Globus pallidus (tissue), 1 donor: Measurements from ENCODE around the gene TMEM150A.
A peak's percentile ranks its signal among the peaks of the same experiment; 100 is the strongest.
"Not testable (repeated sequence)": the region's sequence is repeated elsewhere in the genome, so short reads cannot be mapped to it uniquely, and the experiment has no call there.

ENCODE experiments used
- DNase-seq: peaks from one replicate; pipeline ENCODE4 v3.0.0-alpha.2; 2015; ENCODE audit warnings: low spot score

The TMEM150A gene

DNA sequence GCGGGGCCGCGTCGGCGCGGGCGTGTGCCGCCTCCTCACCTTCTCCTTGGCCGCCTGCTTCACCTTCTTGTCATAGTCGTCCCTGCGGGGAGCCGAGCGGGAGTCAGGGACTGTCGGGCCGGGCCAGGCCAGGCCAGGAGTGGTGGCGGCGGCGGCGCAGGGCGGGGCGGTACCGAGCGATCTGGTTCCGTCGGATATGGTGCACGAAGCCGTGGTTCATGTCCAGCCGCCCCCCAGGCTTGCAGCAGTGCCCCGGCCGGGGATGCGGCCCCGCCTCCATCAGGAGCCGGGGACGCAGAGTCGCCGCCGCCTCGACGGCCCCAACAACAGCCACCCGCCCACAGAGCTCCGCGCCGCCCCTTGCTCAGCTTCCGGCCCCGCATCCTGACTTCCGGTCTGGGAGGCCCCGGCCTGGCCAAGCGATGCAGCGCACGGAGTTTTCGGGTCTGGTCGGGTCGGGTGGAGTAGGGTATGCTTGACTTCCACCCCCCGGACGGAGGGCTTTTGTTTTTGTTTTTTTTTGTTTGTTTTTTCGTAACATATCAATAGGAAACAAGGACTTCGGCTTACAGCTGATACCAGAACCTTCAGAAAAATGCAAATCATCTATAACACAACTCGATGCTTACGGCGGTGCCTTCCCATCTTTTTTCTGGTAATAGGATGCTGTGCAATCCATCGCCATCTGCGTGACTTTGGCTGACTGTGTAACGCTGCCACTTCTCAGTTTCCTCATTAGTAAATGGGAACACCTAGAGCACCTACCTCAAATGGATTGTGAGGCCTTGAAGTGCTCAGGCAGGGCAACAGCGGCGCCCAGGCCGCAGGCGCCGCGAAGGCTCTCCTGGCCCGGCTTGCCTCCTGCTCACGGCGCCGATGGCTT, 9.4 kb upstream of the TMEM150A start, which contains the start of gene C2orf68:
Gene C2orf68 (minus strand): TSS at position 362 of the 883 bp plus-strand sequence. CDS start 82 bp downstream, at position 280.
- peak; percentile 87 for DNase-seq

DNA sequence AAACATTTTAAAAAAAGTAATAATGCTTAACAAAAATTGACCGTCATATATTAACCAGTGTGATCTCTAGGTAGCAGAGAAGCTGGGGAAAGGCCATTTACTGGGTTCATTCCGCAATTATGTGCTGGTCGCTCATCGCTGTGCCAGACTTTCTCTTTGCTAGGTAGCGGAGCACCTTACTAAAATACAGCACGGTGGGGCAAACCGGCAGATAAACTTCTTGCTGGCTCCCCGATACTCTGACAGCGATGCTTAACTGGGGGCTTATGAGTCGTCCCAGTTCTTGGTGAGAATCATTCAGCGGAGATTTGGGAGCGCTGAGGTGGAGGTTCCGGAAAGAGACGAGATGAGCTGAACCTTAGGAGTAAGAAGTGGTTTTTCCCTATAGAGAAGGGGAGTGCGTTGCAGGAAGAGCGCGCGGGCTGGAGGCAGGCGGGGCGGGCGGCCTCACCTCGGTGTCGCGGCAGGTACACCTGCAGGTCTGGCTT, 8.8 kb upstream of the TMEM150A start:
- DNase-seq: no peak

DNA sequence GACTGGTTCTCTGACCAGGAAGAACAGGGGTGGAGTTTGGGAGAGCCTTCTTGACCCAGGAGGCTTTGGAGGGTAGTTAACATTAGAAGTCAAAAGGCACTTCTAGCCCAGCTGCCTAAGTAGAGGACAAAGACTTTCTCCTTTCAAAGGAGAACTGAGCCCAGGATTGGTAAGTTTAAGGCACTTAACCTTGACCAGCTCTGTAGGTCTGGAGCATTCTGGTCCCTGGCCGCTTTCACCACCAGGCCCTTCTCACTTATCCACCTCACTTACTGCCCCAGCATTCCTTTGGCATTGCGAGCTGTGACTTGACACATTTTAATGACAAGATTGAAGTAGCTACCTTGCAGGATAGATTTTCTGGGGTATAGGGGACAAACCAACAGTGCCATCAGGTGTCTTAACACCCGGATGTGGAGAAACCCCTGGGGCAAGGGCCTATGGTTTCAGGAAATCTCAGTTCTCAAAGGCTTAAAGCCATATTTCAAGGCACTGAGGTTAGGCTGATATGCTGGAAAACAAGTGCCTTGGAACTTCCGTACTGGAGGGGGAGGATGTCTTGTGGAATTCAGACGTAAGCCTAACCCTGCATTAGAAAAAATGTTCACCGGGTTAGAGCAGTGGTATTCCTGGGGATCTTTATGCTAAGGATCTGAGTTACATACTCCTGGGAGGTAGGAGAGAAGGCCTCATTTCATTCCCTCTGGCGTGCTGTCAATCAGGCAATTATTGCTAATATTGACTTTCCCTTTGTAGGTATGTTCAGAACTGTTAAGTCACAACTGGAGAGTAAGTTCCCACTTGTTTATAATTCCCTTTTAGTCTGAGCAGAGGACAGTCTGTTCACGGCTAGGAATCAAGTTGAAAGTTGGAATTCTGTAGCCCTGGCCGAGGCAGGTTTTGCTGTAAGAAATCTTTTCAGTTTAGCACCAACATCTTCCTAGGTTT, 5.0 kb upstream of the TMEM150A start:
- DNase-seq: no peak

DNA sequence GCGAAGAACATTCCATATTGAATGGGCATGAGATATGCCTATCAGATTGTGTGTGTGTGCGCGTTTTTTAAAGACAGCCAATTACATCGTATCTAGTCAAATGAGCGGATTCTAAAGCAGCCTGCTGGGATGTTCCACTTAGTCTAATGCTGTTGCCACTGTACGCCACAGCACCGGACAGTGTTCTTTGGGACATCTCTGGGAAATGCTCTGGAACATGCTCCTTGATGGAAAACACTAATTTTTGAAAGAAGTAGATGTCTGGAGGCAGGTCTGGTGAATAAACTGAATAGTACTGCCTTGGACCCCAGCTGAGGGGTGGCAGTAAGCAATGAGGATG, 3.6 kb upstream of the TMEM150A start:
- no peak for DNase-seq

DNA sequence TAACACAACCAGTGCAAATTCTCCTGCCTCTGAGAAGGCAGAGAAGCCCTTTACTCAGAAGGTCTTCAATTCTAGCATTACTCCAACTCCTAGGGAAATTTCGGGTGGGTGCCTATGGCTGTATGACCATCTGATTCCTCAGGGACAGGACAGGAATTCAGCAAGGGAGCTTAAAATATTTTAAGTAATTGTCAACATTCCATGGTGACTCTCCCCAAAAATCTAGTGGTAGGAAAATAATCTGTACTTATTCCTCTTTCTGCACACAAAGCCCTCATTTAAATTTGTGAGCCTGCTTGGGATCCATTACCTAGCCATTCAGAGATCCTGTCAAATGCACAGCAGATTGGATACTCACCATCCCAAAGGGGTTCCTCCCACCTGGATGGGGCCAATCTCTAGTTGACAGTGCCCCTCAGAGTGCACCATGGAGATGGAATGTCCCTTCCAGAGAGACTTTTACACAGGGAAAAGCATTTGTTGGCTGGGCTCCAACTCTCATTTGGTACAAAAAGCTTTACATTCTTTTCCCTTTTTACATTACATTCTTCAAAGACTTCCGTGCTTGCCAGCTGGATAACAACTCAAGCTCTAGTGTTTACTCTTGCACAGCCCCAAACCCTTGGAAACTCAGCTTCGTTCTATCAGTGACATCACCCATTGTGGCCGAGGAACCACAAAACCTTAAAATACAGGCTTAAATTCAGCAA, 3.1 kb upstream of the TMEM150A start:
- no peak for DNase-seq

DNA sequence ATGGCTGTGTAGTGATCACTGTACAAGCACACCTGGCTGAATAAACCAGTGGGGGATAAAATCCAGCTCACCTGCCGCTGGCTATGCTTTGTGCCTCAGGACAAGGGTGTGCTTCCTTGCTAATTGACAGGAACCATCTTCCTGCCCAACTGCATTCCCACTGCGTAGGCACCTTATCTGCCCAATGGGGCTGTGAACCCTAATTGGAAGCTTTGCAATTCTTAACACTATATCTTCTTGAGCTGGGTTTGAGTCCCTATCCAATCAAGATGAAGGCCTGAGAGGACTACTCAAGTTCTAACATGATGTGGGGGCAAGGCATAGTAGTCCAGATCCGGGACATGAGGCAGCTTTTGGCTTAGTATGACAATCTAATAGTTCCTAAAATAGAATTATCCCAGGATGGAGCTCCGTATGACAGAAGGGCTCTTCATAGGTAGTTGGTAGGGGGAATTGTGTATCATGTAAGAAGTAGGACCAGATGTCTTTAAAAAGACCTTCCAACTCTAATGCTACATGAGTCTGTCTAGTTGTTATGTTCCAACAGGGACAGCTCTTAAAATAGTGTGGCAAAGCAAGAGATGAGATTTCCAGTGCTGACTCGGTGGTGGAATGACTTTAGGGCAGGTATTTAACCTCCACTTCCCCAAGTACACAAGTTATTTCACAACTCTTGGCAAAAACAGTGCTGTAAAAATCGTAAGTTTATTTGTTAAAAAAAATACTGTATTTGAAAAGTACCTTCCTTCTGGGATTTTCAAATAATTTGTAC, 2.3 kb upstream of the TMEM150A start:
- DNase-seq: no peak

DNA sequence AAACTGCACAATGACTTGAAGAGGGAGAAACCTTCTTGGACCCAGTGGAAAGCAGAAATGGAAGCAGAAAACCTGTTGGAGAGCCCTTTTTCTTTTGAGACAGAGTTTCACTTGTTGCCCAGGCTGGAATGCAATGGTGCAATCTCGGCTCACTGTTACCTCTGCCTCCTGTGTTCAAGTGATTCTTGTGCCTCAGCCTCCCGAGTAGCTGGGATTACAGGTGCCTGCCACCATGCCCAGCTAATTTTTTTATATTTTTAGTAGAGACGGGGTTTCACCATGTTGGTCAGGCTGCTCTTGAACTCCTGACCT, 1.6 kb upstream of the TMEM150A start:
- DNase-seq: not testable (repeated sequence)

DNA sequence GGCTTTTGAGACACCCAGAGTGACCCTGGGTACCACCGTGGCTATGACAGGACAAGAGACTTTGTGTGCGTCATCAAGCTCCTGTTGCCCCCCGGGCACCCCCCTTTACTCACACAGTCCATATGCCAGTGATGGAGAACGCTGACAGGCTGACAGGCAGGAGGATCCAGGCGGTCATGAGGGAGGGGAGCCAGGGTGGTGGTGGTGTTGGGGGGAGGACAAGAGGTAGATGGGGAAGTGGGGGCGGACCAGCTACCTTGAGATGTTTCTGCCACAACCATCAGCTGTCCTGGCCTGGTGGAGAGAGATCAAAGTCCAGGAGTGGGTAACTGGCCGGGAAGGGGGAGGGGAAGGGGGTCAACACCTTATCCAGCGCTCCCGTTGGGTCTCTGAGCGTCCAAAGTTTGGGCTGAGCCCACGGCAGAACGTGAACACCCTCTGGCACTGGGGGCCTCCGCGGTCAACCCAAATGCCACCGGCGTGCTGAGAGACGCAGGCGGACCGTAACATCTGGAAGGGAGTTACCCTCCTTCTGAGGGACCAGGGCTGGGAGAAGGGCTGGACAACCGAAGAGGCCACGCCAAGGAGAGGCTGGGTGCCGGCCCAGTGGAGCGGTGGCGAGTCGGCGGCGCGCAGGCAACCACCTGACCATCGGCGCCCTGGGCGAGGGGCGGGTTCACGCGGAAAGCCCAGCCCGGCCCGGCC, 575 bp downstream of the TMEM150A start:
- DNase-seq: peak; percentile 63

DNA sequence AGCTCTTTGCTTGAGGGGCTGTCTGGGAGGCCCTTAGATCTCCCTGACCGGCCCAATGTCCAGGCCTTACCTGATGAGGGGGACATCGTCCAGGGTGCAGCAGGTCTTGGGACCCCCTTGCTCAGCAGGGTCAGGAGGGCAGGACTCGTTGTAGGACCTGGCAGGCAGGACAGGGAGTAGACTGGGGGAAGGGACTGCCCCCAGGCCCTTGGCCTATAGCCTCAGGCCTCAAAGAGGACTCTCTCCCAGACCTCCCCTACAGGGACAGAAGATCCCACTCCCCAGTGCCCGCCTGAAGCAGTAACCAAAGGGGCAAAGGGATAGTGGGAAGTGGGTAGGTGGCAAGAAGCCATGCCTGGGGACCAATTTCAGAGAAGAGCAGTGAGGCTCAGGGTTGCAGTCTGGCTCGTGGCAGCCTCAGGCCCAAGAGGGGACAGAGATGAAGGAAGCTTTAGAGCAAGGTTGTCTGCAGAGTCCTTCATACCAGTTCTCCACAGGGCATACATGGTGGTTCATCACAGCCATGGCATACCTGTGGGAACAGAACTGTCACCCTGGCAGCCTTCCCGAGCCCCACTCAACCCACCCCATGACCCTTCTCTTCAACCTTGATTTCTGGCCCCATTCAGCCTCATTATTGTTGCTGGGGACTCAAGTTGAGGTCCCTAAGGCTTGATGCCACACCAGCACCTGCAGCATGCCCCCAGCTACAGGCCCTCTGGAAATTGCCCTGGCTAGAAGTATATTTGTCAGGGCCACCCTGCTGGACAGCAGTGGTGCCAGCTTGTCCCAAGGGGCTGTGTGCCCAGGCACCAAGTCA, 1.3 kb downstream of the TMEM150A start:
- no peak for DNase-seq

DNA sequence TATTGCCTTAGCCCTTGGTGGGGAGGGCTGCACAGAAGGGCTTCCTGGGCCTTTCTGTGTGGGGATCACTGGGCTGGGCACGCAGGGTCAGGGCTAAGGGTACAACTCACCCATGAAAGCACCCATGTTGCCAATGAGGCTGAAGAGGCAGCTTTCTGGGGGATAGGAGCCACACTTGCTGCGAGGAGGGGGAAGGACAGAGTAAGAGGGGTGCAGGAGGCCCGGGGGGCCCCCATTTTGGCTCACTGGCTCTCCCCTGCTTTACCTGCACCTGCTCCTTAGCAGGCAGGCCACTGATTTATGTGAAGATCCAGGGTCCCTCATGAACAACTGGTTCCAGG, 2.3 kb downstream of the TMEM150A start:
- no peak for DNase-seq

DNA sequence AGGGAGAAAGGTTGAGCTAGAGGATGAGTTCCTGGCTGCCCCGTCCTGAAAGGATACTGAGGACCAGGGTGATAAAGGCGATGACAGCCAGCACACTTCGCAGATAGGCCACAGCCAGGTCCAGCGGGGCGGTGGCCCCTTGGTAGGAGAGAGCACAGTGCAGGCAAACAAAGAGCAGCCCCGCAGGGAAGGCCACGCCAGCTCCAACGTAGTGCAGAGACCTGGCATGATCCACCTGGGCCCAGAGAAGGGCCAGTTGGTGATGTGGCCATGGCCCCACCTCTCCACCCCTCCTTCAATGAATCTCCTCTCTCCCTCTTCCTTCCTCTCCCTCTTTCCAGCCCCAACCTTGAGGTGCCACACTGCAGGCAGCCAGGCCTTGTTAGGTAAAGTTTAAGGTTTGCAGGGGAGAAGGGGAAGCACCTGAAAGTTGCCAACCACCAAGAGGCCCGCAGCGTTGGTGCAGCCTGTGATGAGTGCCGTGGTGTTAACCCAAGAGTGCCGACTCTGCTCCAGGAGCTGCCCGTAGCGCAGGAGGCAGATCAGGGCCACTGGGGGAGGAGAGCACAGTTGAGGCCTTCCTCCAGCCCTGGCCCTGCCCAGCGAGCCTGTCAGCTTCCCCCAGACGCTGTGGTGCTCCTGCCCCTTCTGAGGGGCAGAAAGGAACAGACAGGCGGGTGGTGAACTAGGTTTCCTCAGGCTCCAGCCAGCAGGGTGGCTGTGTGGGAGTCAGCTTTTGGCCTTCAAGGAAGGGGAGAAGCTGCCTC, 2.8 kb downstream of the TMEM150A start:
- no peak for DNase-seq

DNA sequence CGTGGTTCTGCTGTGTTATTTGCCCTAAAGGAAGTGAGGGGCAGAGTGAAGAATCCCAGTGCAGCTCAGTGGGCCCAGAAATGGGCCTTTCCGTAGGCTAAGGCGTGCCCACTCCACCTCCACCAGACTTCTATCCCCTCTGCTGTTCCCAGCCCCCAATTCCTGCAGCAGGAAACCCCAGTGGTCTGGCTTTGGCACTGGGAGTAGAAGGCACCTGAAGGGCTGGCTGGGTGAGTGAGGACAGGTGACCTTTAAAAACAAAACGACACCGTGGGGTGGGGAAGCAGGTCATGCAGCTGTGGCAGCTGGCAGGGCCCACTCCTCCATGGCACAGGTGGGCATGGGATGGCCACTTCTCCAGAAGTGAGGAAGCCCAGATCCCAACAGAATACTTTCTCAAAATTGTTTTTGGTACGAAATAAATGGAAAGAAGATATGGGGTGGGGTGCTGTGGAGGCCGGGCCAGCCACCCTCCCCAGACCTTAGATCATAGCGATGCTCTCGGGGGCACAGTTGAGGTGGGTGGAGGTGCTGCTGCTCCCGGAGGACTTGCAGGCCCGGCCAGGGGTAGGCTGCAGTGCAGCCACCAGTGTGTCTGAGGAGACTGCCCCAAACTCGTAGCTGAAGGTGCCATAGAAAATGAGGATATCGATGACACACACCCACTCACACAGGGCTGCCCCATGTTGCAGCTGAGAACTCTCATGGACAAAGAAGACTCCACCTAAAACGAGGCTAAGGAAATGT, 3.7 kb downstream of the TMEM150A start:
- no peak for DNase-seq

DNA sequence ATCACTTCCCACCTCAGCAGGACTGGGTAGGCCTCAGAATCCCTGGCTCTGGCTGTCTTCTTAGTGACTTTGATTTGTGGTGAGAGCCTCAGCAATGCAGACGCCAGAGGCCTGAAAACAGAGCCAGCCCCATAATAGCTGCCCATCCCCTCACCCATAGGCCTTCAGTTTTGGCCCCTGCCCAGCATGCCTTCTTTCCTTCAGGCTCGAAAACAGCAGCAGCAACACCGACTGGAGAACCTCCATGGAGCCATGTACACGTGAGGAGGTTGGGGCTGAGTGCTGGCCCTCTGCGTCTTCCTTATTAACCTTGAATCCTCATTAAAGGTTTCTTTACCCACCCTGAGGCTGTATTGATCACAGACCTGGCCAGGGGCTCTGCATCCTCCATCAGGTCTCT, 5.3 kb downstream of the TMEM150A start:
- DNase-seq: no peak

DNA sequence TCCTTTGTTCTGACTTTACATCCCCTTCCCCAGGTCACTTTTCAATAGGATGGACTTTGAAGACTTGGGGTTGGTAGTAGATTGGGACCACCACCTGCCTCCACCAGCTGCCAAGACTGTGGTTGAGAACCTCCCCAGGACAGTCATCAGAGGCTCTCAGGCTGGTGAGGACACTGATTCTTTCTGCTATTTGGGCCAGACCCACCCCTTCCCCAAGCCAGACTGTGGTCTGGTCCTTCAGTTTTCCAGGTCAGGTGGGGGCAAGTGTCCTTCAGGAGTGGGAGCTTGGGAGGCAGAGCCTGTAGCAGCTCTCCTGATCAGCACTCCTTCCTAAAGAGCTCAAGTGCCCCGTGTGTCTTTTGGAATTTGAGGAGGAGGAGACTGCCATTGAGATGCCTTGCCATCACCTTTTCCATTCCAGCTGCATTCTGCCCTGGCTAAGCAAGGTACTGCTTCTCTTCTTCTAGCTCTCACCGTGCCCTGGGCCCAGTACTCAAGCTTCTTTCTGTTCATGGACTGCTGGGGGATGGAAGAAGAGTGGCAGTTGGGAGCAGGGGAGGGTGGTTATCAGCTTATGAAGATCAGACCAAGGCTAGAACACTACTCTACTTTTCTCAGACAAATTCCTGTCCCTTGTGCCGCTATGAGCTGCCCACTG, 5.9 kb downstream of the TMEM150A start:
- no peak for DNase-seq

DNA sequence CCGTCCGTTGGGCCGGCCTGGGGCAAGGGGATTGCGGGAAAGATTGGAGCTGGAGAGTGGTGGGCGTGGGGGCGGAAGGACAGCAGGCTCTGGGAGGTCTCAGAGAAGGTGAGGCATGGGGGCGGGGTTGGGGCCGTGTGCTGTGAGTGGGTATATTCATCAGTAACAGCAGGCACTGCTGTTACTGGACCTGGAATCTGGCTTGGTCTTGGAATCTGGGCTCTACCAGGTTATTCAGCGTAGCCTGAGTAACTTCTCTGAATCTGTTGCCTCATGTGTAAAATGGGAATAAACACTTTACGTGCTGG, 6.5 kb downstream of the TMEM150A start:
- DNase-seq: no peak

DNA sequence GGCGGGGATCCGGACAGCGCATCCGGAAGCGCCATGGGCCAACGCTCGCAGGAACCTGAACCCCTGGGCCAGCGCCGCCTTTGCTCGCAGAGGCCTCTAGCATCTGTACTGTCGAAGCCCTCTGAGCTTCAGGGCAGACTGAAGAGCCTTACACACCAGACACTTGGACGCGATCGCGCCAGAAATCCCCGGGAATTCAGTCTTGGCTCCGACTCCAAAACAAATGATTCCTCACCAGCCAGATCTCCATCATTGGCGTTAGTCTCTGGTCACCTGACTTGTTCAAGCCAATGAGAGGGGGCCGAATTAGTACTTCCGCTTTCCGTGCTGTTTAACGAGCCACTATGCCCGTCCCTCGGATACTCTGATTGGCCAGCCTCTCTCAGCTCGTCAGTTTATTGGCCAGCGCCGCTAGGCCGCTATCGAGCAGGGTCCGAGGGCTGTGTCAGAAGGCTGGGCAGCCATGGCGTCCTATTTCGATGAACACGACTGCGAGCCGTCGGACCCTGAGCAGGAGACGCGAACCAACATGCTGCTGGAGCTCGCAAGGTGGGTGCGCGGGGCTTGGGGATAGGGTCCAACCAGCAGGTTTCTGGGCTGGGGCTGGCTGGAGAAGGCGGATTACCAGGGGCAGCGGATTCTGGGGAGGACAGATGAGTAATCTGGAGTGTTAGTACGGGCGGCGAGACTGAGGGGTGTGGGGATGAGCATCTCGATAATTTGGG, 7.0 kb downstream of the TMEM150A start, which contains the start of gene RNF181:
Gene RNF181 (plus strand): TSS at position 445 of the 725 bp plus-strand sequence. CDS start 19 bp downstream, at position 464.
- DNase-seq: peak; percentile 99

DNA sequence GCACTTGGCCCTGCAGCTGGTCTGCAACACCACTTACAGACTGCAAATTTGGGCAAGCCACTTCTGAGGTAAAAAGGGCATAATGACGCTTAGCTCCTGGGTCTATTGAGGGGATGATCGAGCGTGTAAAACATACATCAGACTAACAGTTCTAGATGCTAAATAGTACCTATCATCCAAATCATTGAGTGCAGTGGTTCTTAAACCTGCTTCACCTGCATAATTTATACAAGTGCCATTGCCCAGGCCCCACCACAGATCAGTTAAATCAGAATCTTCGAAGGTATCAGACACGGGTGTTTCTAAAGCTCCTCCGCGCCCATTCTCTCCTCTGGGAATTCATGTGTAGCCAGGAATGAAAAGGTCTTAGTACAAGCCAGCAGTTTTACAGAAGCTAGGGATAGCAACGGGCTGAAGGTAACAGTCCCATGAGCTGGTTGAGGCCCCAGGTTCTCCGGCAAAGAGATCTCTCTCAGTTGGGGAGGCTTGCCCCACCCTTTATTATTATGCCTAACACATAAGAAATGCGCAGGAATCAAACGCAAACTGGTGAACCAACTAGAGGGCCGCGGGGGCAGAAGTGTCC, 7.7 kb downstream of the TMEM150A start:
- no peak for DNase-seq
